MV-4-11 (cell line): Measurements from ENCODE around the gene TSEN54.
A peak's percentile ranks its signal among the peaks of the same experiment; 100 is the strongest.

Experiments used
- DNase-seq: peaks from one replicate; lab custom pipeline; 2025; lab: John Stamatoyannopoulos, UW

TSEN54 gene

GRCh38 chr17:75565618-75566017, 49.3 kb downstream of the TSEN54 start:
- DNase-seq = no peak

DNA sequence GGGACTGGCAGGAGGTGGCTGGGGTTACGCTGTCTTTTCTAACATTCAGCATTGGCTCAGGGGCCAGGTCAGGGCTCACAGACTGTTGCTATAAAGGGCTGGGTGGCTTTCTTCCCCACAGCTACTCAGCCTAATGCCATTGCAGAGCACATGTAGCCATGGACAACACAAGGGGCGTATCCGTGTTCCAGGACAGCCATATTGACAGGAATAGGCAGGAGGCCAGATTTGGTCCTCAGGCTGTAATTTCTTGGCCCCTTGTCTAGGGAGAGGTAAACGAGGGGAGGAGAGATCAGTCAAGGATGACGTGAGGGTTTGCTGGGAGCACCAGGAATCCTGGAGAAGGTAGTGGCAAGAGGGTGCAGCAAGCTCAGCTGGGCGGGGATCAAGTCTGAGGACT, 50.1 kb downstream of the TSEN54 start:
- DNase-seq = no peak

- DNase-seq = peak; percentile 49
Observed at GRCh38 chr17:75566834-75567233, 50.5 kb downstream of the TSEN54 start.

DNA sequence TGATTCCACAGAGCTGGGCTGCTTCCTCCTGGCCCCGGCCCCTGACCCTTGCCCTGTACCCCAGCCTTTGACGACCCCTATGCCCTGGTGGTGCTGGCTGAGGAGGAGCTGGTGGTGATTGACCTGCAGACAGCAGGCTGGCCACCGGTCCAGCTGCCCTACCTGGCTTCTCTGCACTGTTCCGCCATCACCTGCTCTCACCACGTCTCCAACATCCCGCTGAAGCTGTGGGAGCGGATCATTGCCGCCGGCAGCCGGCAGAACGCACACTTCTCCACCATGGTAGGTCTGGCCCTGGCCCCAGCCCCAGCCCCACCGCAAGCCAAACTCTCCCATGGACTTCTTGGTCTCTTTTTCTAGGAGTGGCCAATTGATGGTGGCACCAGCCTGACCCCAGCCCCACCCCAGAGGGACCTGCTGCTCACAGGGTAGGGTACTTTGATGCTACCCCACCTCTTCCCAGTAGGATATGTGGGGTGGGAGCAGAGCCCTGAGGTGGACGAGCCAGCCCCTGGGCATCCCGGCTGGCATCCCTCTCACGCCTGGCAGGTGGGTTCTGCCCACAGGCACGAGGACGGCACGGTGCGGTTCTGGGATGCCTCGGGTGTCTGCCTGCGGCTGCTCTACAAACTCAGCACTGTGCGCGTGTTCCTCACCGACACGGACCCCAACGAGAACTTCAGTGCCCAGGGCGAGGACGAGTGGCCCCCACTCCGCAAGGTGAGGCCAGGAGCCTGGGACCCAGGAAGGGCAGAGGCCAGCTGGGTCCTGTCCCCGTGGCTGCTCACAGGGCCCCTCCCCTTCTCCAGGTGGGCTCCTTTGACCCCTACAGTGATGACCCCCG, 52.3 kb downstream of the TSEN54 start:
- DNase-seq = no peak

GRCh38 chr17:75570034-75570676, 53.8 kb downstream of the TSEN54 start:
- no peak for DNase-seq

- no peak for DNase-seq
Observed at GRCh38 chr17:75570772-75571171, 54.4 kb downstream of the TSEN54 start.

- peak; percentile 98 for DNase-seq
Observed at GRCh38 chr17:75571197-75571884, 55.0 kb downstream of the TSEN54 start.

DNA sequence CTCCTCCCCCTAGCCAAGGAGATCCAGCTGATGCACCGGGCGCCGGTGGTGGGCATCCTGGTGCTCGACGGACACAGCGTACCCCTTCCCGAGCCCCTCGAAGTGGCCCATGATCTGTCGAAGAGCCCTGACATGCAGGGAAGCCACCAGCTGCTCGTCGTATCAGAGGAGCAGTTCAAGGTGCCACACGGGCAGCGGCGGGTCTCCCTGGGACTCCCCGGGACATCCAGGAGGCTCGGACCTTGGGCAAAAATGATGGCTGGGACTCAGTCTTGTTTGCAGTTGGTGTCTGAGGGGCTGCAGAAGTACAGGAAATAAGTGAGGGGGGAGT, 55.5 kb downstream of the TSEN54 start:
- DNase-seq = no peak

GRCh38 chr17:75572713-75573539, 56.6 kb downstream of the TSEN54 start:
- DNase-seq = no peak

- no peak for DNase-seq
Observed at GRCh38 chr17:75573540-75573957, 57.2 kb downstream of the TSEN54 start.

GRCh38 chr17:75573994-75574393, 57.7 kb downstream of the TSEN54 start:
- no peak for DNase-seq
